D721Med (cell line): ENCODE results near the gene STPG4.
"Not testable (repeated sequence)": the region's sequence is repeated elsewhere in the genome, so short reads cannot be mapped to it uniquely, and the experiment has no call there.

ENCODE experiments used
- DNase-seq: peaks from one replicate; pipeline ENCODE4 v3.0.0; 2011; ENCODE audit warnings: low spot score; ENCODE audit not compliant: insufficient read length
- FAIRE-seq: peaks from 2 replicates; lab custom pipeline; 2011; peaks lifted over from hg19 to GRCh38; lab: Jason Lieb, UNC
- TF ChIP-seq, protein P1 (sequence below): IDR thresholded peaks from 2 replicates; pipeline ENCODE4 v1.5.1; 2012; ENCODE audit warnings: mild to moderate bottlenecking, control low read depth; ENCODE audit not compliant: insufficient read depth; ENCODE audit errors: missing control alignments

The STPG4 gene

GRCh38 chr2:47109007-47109375, 46.1 kb downstream of the STPG4 start:
- no peak for DNase-seq
- TF ChIP-seq, protein P1, sequence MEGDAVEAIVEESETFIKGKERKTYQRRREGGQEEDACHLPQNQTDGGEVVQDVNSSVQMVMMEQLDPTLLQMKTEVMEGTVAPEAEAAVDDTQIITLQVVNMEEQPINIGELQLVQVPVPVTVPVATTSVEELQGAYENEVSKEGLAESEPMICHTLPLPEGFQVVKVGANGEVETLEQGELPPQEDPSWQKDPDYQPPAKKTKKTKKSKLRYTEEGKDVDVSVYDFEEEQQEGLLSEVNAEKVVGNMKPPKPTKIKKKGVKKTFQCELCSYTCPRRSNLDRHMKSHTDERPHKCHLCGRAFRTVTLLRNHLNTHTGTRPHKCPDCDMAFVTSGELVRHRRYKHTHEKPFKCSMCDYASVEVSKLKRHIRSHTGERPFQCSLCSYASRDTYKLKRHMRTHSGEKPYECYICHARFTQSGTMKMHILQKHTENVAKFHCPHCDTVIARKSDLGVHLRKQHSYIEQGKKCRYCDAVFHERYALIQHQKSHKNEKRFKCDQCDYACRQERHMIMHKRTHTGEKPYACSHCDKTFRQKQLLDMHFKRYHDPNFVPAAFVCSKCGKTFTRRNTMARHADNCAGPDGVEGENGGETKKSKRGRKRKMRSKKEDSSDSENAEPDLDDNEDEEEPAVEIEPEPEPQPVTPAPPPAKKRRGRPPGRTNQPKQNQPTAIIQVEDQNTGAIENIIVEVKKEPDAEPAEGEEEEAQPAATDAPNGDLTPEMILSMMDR: no peak
- no peak for FAIRE-seq

DNA sequence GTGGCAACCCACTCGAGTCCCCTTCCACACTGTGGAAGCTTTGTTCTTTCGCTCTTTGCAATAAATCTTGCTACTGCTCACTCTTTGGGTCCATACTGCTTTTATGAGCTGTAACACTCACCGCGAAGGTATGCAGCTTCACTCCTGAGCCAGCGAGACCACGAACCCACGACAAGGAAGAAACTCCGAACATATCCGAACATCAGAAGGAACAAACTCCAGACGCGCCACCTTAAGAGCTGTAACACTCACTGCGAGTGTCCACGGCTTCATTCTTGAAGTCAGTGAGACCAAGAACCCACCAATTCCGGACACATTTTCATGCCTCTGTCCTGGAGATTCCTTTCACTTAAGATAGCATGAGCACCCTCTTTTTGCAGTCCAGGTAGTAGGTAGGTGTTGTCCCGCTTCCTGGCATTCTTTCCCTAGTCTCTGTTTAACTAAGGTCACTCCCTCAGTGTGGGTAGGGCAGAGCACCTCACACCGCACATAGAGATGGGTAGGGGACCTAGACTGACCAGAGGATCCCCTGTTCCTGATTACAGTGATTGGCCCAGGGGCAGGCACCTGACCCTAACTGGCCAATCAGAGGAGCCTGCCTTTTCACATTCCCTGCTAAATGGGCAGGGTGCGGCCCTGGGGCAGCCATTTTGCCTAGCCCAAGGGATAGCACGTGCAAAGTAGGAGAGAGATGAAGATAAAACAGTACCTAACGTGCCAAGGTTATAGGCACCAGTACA, 46.7 kb downstream of the STPG4 start:
- DNase-seq, FAIRE-seq: not testable (repeated sequence)

GRCh38 chr2:47107201-47107600, 47.9 kb downstream of the STPG4 start:
- not testable (repeated sequence) for FAIRE-seq, DNase-seq

- DNase-seq, FAIRE-seq: not testable (repeated sequence)
These were observed 48.9 kb downstream of the STPG4 start for GRCh38 chr2:47106231-47106630.

DNA sequence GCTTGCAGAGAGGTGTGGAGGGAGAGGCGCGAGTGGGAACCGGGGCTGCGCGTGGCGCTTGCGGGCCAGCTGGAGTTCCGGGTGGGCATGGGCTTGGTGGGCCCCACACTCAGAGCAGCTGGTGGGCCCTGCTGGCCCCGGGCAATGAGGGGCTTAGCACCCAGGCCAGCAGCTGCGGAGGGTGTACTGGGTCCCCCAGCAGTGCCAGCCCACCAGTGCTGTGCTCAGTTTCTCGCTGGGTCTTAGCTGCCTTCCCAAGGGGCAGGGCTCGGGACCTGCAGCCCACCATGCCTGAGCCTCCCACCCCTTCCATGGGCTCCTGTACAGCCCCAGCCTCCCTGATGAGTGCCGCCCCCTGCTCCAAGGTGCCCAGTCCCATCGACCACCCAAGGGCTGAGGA, 55.4 kb downstream of the STPG4 start:
- DNase-seq, FAIRE-seq: not testable (repeated sequence)

DNA sequence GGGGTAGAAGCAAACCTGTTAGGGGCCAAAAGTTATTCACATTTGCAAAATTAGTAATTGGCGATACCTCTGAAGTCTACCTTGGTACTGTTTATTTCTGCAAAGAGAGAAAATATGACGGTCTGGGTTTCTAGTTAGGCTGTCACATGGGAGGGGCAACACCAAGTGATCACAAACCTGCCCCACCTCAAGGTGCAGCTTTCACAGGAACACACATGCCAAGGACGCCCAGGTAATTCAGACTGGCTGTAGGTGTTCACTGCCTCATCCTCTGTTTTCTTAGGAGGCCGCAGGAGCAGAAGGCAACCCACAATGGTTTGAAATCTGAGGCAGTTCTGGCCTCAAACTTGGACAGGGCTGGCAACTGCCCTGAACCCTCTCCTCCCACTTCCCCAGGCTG, 56.2 kb downstream of the STPG4 start:
- TF ChIP-seq, protein P1: no peak
- FAIRE-seq (no peak), DNase-seq (no peak)

GRCh38 chr2:47097563-47097962, 57.5 kb downstream of the STPG4 start:
- DNase-seq (no peak), FAIRE-seq (no peak)
- TF ChIP-seq, protein P1: no peak

DNA sequence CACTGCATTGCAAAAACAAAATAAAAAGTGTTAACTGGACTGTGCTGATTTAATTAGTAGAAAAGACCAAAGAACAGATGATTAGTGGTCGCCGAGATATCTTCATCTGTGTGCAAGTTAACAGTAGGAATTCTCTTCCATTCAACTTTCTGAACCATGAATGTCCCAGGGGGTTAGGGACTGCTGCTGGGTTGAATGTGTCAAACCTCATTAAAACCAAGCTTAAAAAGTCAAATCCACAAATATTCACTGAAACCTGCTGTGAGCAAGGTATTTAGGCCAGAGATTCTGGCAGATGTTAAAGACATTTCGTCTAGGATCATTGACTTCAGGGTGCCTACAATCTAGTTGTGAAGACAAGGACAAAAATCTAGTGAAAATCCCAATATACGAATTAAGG, 58.7 kb downstream of the STPG4 start:
- DNase-seq: no peak
- no peak for FAIRE-seq
- TF ChIP-seq, protein P1: no peak

DNA sequence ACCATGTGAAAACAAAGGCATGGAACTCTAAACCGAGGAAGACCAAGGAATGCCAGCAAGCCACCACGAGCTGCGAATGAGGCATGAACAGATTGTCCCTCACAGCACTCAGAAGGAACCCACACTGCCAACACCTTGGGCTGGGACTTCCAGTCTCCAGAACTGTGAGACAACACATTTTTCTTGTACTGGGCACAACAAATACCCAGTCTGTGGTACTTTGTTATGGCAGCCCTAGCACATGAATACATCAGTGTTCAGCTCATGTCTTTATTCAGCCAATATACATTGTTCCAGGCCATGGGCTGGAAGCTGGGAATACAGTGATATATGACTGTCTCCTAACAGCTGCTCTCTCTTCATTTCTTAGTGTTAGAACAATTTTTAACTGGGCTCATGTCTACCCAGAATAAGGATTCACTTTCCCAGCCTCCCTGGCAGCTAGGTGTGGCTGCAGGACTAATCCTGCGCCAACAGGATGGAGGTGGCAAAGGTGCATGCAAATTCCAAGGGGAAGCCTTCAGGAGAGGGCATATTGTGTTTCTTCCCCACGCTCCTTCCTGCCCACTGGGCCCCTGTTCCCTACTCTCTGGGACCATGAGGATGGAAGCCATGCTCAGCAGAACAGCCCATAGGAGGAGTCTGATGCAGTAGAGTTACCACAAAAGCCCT, 59.6 kb downstream of the STPG4 start:
- no peak for DNase-seq
- TF ChIP-seq, protein P1: no peak
- no peak for FAIRE-seq
